K562 (cell line): ENCODE measurements around the gene SAMD10. TPM values are rescaled to one million over a fixed set of nuclear protein-coding genes. Genes with fewer than 3 reads are reported as not detected.

Experiments used
- CUX1 ChIP-seq: fragments of 200-800 bp; sonication (Bioruptor generic); IDR thresholded peaks from 2 replicates; pipeline ENCODE4 v1.6.1; 2016; ENCODE audit warnings: missing genetic modification characterization, missing compliant biosample characterization
- E2F4 ChIP-seq: sonication (generic); formaldehyde crosslinking; IDR thresholded peaks from 2 replicates; pipeline ENCODE4 v1.8.0; 2022; ENCODE audit warnings: mild to moderate bottlenecking, low read depth, missing genetic modification reagents
- EWSR1 ChIP-seq: fragments of 450-650 bp; IDR thresholded peaks from 2 replicates; pipeline ENCODE4 v1.6.1; 2018; ENCODE audit warnings: borderline replicate concordance, mild to moderate bottlenecking, low read depth, moderate library complexity; ENCODE audit not compliant: partially characterized antibody
- FOXK2 ChIP-seq, 2 experiments: fragments of 450-650 bp; IDR thresholded peaks in 1 of 2; conservative IDR thresholded peaks in 1 of 2; 2 replicates each; pipeline ENCODE4 v1.6.1; 2016; ENCODE audit warnings: low read depth in 2 of 2, mild to moderate bottlenecking in 1 of 2
- HLTF ChIP-seq: fragments of 450-650 bp; IDR thresholded peaks from 2 replicates; pipeline ENCODE4 v1.6.1; 2016
- ILF3 ChIP-seq: fragments of 450-650 bp; IDR thresholded peaks from 2 replicates; pipeline ENCODE4 v1.6.1; 2018; ENCODE audit warnings: antibody characterized with exemption, mild to moderate bottlenecking, moderate library complexity, borderline replicate concordance
- MCM3 ChIP-seq: fragments of 450-650 bp; IDR thresholded peaks from 2 replicates; pipeline ENCODE4 v1.6.1; 2016
- MYBL2 ChIP-seq, 2 experiments: fragments of 450-650 bp in 1 of 2; sonication (generic) in 1 of 2; formaldehyde crosslinking in 1 of 2; IDR thresholded peaks; 2 replicates each; pipeline versions ENCODE4 v1.6.1 to v1.8.1; 2017 to 2022; ENCODE audit warnings: borderline replicate concordance in 1 of 2, inconsistent platforms in 1 of 2, low read depth in 1 of 2, mild to moderate bottlenecking in 1 of 2, missing genetic modification reagents in 1 of 2, moderate library complexity in 1 of 2
- PBX2 ChIP-seq, 2 experiments: IDR thresholded peaks in 1 of 2; conservative IDR thresholded peaks in 1 of 2; 2 replicates each; pipeline ENCODE4 v1.6.1; 2016; ENCODE audit warnings: low read depth in 2 of 2, mild to moderate bottlenecking in 1 of 2, missing compliant biosample characterization in 1 of 2, missing genetic modification characterization in 1 of 2, moderate library complexity in 1 of 2
- TAF1 ChIP-seq: IDR thresholded peaks from 2 replicates; pipeline ENCODE4 v1.6.1; 2011; ENCODE audit warnings: mild to moderate bottlenecking, low read length, moderate library complexity; ENCODE audit not compliant: insufficient read depth, control insufficient read depth, severe bottlenecking; ENCODE audit errors: extremely low read depth
- TCF3 ChIP-seq: sonication (generic); formaldehyde crosslinking; IDR thresholded peaks from 2 replicates; pipeline ENCODE4 v1.4.0; 2020; ENCODE audit warnings: mild to moderate bottlenecking, missing genetic modification reagents
- TCF7L2 ChIP-seq: fragments of 150-350 bp; IDR thresholded peaks from 2 replicates; pipeline ENCODE4 v1.6.1; 2016; ENCODE audit warnings: low read depth, mild to moderate bottlenecking, low read length, moderate library complexity
- TEAD2 ChIP-seq: fragments of 450-650 bp; IDR thresholded peaks from 2 replicates; pipeline ENCODE4 v1.6.1; 2016; ENCODE audit warnings: missing genetic modification characterization, control low read depth, missing compliant biosample characterization
- ZBTB34 ChIP-seq: fragments of 250-450 bp; sonication (Bioruptor Pico); IDR thresholded peaks from 2 replicates; pipeline ENCODE4 v1.8.0; 2021; ENCODE audit warnings: mild to moderate bottlenecking, moderate library complexity
- ZNF239 ChIP-seq: fragments of 250-450 bp; sonication (Bioruptor Pico); IDR thresholded peaks from 2 replicates; pipeline ENCODE4 v1.4.0; 2020; ENCODE audit warnings: mild to moderate bottlenecking
- ZNF668 ChIP-seq: fragments of 250-450 bp; sonication (Bioruptor Pico); IDR thresholded peaks from 2 replicates; pipeline ENCODE4 v1.8.0; 2022; ENCODE audit warnings: mild to moderate bottlenecking, inconsistent platforms
- polyA plus RNA-seq, 8 experiments: library from polyadenylated mRNA; depleted of rRNA in 4 of 8; stranded (reverse) in 5 of 8; unstranded in 3 of 8; fragments of >200 nt; fragmentation: Nextera tagmentation in 2 of 8; fragmentation: Illumina TruSeq in 1 of 8; extraction: Ambion mirVana in 2 of 8; extraction: Trizol in 1 of 8; gene quantifications; 2 replicates each; pipeline versions ENCODE4 v1.2.1 to v1.2.3, GENCODE V29; 2011 to 2014; ENCODE audit warnings: inconsistent platforms in 1 of 8, missing spikeins in 1 of 8
- total RNA-seq, 7 experiments: library from RNA; depleted of rRNA in 6 of 7; stranded (reverse); fragments of >200 nt in 6 of 7; fragmentation: Illumina TruSeq in 2 of 7; extraction: Trizol in 2 of 7; gene quantifications; 2 replicates each; pipeline versions ENCODE4 v1.2.1 to v1.2.3, GENCODE V29; 2011 to 2021; ENCODE audit warnings: low replicate concordance in 1 of 7

Gene SAMD10
- total and polyA plus RNA-seq, 9 of the 15 experiments (the other 6 are each of a cell fraction or from before 2014, with no cell fraction given) = 0.37 to 15.2 (median 4.8) TPM

- TF ChIP-seq CUX1 (CRISPR knock-in tag) = 0 out of 2 replicates have a peak, but pooled peaks have one; percentile 18
- no peak for TF ChIP-seq HLTF
- no peak for TF ChIP-seq MYBL2 (IDR thresholded peaks at IDR 0.05; ENCODE audit: low read depth)
- no peak for TF ChIP-seq MYBL2 (CRISPR knock-in tag; IDR thresholded peaks at IDR 0.05; ENCODE audit: borderline replicate concordance)
- no peak for TF ChIP-seq ZNF668
- no peak for TF ChIP-seq TEAD2
- no peak for TF ChIP-seq ILF3
- TF ChIP-seq MCM3 = no peak
- TF ChIP-seq ZNF239 = no peak
- TF ChIP-seq TCF7L2 = no peak
- TF ChIP-seq TAF1 = no peak
- TF ChIP-seq EWSR1 = no peak
- no peak for TF ChIP-seq PBX2 (CRISPR knock-in tag; IDR thresholded peaks at IDR 0.05; ENCODE audit: low read depth)
- no peak for TF ChIP-seq PBX2 (tag; conservative IDR thresholded peaks at IDR 0.05; ENCODE audit: low read depth)
- no peak for TF ChIP-seq E2F4 (CRISPR knock-in tag)
- TF ChIP-seq FOXK2 (conservative IDR thresholded peaks at IDR 0.05 in 1 of 2, IDR thresholded peaks at IDR 0.05 in 1 of 2; ENCODE audit: low read depth in 2 of 2) = peak; percentile 63 to 69; a peak in 3 of 4 replicates
- no peak for TF ChIP-seq TCF3 (CRISPR knock-in tag)
- no peak for TF ChIP-seq ZBTB34 (CRISPR knock-in tag)
Measured at GRCh38 chr20:63956664-63957003, 22.8 kb downstream of the SAMD10 start (continued).
